ENCODE results near the gene REEP2. TPM values are rescaled to one million over a fixed set of nuclear protein-coding genes. Genes with fewer than 3 reads are reported as not detected.

REEP2 gene
- total RNA-seq, 1 experiment from 2014 or later = 35.9 TPM

- DNase-seq (ENCODE audit: low spot score) = no peak
- in situ Hi-C loops (cut with HindIII; ENCODE audit: low sequenced_read_pairs) = no loop called here
Observed at GRCh38 chr5:138445547-138446271, 6.9 kb downstream of the REEP2 start.

- in situ Hi-C loops (cut with HindIII; ENCODE audit: low sequenced_read_pairs) = no loop called here
Observed at GRCh38 chr5:138448070-138448469, 9.2 kb downstream of the REEP2 start.

GRCh38 chr5:138448481-138449398 is 9.9 kb downstream of the REEP2 start:
- DNase-seq (ENCODE audit: low spot score) = peak; percentile 96
- in situ Hi-C loops (cut with HindIII; ENCODE audit: low sequenced_read_pairs) = no loop called here

More at GRCh38 chr5:138448070-138448469, 9.2 kb downstream of the REEP2 start:
- no peak for DNase-seq (ENCODE audit: low spot score)

GRCh38 chr5:138449501-138450239 is 10.8 kb downstream of the REEP2 start:
- in situ Hi-C loops (cut with HindIII; ENCODE audit: low sequenced_read_pairs) = no loop called here
- DNase-seq (ENCODE audit: low spot score) = peak; percentile 92

GRCh38 chr5:138450971-138451370 is 12.1 kb downstream of the REEP2 start:
- DNase-seq (ENCODE audit: low spot score) = no peak
- in situ Hi-C loops (cut with HindIII; ENCODE audit: low sequenced_read_pairs) = no loop called here

- DNase-seq (ENCODE audit: low spot score) = no peak
- in situ Hi-C loops (cut with HindIII; ENCODE audit: low sequenced_read_pairs) = no loop called here
Observed at GRCh38 chr5:138452720-138453119, 13.9 kb downstream of the REEP2 start.

GRCh38 chr5:138453590-138453989 is 14.7 kb downstream of the REEP2 start:
- in situ Hi-C loops (cut with HindIII; ENCODE audit: low sequenced_read_pairs) = no loop called here
- DNase-seq (ENCODE audit: low spot score) = no peak

- no peak for DNase-seq (ENCODE audit: low spot score)
- in situ Hi-C loops (cut with HindIII; ENCODE audit: low sequenced_read_pairs) = no loop called here
Observed at GRCh38 chr5:138454121-138454520, 15.3 kb downstream of the REEP2 start.

GRCh38 chr5:138455232-138455930 is 16.5 kb downstream of the REEP2 start:
- in situ Hi-C loops (cut with HindIII; ENCODE audit: low sequenced_read_pairs) = no loop called here
- peak; percentile 38 for DNase-seq (ENCODE audit: low spot score)

- in situ Hi-C loops (cut with HindIII; ENCODE audit: low sequenced_read_pairs) = no loop called here
- DNase-seq (ENCODE audit: low spot score) = no peak
Observed at GRCh38 chr5:138457531-138458275, 18.8 kb downstream of the REEP2 start.

GRCh38 chr5:138458384-138458783 is 19.5 kb downstream of the REEP2 start:
- in situ Hi-C loops (cut with HindIII; ENCODE audit: low sequenced_read_pairs) = no loop called here
- DNase-seq (ENCODE audit: low spot score) = no peak

GRCh38 chr5:138458856-138459255 is 20.0 kb downstream of the REEP2 start:
- in situ Hi-C loops (cut with HindIII; ENCODE audit: low sequenced_read_pairs) = no loop called here
- DNase-seq (ENCODE audit: low spot score) = no peak

GRCh38 chr5:138459311-138459933 is 20.6 kb downstream of the REEP2 start:
- DNase-seq (ENCODE audit: low spot score) = no peak
- in situ Hi-C loops (cut with HindIII; ENCODE audit: low sequenced_read_pairs) = no loop called here

- in situ Hi-C loops (cut with HindIII; ENCODE audit: low sequenced_read_pairs) = no loop called here
Observed at GRCh38 chr5:138460032-138460693, 21.3 kb downstream of the REEP2 start.

GRCh38 chr5:138461343-138462125 is 22.7 kb downstream of the REEP2 start:
- in situ Hi-C loops (cut with HindIII; ENCODE audit: low sequenced_read_pairs) = no loop called here
- DNase-seq (ENCODE audit: low spot score) = no peak

More at GRCh38 chr5:138460032-138460693, 21.3 kb downstream of the REEP2 start:
- DNase-seq (ENCODE audit: low spot score) = no peak

- DNase-seq (ENCODE audit: low spot score) = peak; percentile 38
Observed at GRCh38 chr5:138463419-138464007, 24.7 kb downstream of the REEP2 start.

More at GRCh38 chr5:138463419-138464007, 24.7 kb downstream of the REEP2 start:
- in situ Hi-C loops (cut with HindIII; ENCODE audit: low sequenced_read_pairs) = no loop called here
